HG03139 (cell line): ENCODE data around the gene WDR27.
"Not testable (repeated sequence)": the region's sequence is repeated elsewhere in the genome, so short reads cannot be mapped to it uniquely, and the experiment has no call there.

Experiments used
- ATAC-seq: cut with Tn5 transposase; IDR thresholded peaks from one replicate; pipeline ENCODE4 v1.9.1; 2021; ENCODE audit not compliant: unreplicated experiment

Gene WDR27

GRCh38 chr6:169533301-169534038, 168.4 kb downstream of the WDR27 start:
- no peak for ATAC-seq

DNA sequence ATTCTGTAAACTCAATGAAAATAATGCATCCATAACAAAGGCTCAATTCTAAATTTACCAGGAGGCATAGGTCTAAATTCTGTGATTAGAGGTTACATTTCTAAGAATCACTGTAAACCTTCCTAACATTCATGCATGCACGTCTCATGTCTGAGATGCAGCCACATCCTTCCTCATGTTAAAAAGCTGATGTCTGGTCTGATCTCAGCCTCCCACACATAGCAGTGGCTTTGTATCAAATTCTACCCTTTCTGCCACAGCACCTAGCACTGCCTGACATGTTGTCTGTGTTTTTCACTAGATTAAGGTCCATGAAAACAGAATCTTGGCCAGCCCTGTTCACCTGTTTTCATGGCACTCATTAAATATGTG, 171.1 kb downstream of the WDR27 start:
- ATAC-seq: no peak

DNA sequence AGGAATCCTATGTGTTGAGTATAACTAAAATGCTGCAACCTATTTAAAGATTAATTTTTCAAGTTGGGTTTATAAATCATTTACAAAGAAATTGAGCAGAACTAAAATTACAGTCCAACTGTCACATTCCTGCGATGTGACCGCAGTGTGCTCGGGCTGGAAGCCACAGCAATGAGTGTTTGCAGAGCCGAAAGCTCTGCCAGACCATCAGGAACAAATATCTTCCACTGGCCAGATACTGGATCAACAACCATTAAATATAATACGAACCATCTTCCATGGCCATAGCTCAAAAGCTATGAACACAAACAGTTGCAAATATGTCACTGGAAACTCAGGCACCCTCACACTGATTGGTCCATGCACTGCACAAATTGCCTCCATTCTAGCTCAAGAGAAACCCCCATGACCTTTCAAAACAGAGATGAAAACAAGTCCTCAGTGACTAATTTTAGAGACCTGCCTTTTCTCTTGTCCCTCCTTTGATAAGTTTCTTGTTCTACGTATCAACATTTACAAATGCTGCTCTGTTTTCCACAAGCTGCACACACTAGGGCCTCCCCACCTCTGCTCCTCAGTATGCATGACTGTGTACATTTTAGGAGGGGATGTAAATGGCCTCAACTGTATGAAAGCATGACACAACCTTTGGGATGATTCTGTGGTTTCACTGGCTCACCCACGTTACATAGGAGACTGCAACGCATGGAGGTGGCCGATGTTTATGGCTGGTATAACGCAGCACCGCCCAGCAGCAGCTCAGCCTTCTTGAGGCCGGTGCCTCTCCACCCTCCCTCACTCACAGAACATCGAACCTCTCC, 171.7 kb downstream of the WDR27 start:
- no peak for ATAC-seq

DNA sequence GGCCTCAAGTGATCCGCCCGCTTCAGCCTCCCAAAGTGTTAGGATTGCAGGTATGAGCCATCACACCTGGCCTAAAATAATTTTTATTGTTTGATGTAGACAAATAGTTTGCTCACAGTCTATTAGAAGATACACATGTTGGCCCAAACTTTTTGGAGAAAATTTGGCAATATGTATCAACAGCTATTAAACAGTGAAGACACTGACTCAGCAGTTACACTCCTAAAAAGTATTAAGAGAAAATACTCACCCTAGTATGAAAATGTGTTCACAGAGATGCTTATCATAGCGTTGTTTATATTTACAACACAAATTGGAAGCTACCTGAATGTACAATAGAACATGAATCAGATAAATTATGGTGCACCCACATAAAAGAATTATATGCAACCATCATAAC, 173.1 kb downstream of the WDR27 start:
- no peak for ATAC-seq

- no peak for ATAC-seq
These were observed 174.5 kb downstream of the WDR27 start for GRCh38 chr6:169527306-169527705.

DNA sequence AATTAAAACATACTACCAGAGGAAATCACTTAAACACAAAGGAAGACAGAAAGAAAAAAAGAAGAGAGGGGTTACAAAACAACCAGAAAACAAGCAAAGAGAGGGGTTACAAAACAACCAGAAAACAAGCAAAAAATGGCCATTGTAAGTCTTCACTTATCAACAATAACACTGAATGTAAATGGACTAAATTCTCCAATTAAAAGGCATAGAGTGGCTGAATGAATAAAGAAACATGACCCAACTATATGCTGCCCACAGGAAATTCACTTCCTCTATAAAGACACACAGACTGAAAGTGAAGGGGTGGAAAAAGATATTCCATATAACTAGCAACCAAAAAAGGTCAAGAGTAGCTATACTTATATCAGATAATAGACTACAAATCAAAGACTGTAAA, 180.0 kb downstream of the WDR27 start:
- ATAC-seq: no peak

DNA sequence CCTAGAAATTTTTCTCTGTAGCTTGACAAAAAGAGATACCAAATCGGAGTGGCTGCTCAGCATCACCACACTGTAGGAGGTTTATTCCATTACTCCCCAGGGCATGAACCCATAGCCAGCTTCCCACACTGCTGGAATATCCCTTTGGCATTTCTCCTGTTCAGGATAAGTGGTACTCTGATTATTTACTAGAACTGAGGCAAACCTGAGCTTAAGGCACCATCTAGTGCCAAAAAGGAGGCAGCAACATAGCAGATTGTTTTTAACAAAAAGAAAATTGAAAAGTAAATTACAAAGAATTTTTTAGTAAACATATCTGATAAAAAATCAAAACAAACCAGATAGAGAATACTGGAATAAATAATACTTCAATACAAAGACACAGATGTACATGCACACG, 181.7 kb downstream of the WDR27 start:
- ATAC-seq: no peak

GRCh38 chr6:169518451-169518850, 183.4 kb downstream of the WDR27 start:
- ATAC-seq: no peak

- ATAC-seq: no peak
These were observed 188.2 kb downstream of the WDR27 start for GRCh38 chr6:169513478-169514193.

- not testable (repeated sequence) for ATAC-seq
These were observed 190.0 kb downstream of the WDR27 start for GRCh38 chr6:169511785-169512184.

- no peak for ATAC-seq
These were observed 191.0 kb downstream of the WDR27 start for GRCh38 chr6:169510871-169511270.

GRCh38 chr6:169508452-169508851, 193.4 kb downstream of the WDR27 start:
- no peak for ATAC-seq

GRCh38 chr6:169503422-169504152, 198.2 kb downstream of the WDR27 start:
- ATAC-seq: no peak

- ATAC-seq: no peak
These were observed 199.4 kb downstream of the WDR27 start for GRCh38 chr6:169502445-169502844.

- ATAC-seq: no peak
These were observed 200.0 kb downstream of the WDR27 start for GRCh38 chr6:169501777-169502313.

- no peak for ATAC-seq
These were observed 200.7 kb downstream of the WDR27 start for GRCh38 chr6:169501128-169501527.

DNA sequence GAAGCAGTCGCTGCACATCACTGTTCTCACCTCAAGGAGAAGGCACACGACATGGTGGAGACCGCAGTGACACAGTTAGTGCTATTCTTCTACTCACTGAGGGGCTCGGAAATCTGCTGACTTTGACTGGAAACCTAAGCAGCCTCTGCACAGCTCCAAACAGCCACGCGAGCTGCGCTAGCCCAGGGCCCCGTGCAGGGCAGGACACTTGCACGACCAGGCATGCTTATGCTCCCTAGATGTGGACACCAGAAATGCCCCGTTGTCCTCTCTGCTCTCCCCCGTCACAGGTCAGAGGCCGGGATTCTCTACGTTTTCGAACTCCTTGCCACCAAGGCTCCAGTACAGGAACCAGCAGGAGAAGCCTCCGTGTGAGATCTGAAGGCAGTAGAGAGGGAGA, 201.1 kb downstream of the WDR27 start:
- no peak for ATAC-seq

DNA sequence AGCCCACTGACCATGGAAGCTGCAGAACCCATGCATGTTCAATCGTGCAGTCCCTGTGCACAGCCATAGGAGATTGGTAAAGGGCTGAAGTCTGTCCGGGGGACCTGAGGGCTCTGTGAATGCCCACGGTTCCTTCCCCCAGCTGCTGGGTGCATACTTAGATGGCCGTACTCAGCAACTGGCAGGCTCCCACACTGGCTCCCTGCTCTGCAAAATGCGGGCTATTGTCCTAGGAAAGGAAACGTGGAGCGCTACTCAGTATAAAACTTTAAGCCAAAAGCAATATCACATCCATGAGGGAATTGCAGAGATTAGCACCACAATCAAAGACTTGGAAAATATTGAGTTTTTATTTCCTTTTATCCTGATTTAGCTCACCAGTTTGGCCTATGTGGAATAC, 202.0 kb downstream of the WDR27 start:
- no peak for ATAC-seq

DNA sequence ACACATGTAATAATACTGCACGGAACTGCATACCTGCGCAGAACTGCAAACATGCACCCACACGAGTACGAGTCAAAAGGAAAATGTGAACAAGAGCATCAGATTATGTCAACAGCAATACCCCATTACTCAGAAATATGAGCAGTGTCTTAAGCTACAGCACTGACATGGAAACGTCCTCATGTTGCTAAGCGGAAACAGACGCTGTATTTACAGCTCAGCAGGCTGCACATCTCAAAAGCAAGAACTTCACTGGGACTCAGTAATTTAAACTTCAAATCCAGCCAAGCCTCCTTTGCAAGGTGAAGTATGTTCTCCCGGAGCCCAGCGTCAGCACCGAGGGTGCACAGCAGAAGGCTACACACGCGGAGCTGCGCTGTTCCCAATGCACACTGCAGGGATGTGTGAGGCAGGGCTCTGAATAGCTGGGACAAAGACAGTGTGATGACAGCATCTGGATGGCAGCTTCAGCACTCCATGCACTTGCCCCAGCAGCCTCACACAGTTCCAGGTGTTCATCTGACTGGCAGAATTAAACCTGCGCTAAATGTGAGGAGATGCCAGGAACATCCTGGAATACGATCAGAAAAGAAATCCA, 202.8 kb downstream of the WDR27 start:
- ATAC-seq: no peak

GRCh38 chr6:169495601-169496000, 206.2 kb downstream of the WDR27 start:
- no peak for ATAC-seq
